G401 (cell line): ENCODE data around the gene HIPK4. TPM values are rescaled to one million over a fixed set of nuclear protein-coding genes. Genes with fewer than 3 reads are reported as not detected.
"Not testable (repeated sequence)": the region's sequence is repeated elsewhere in the genome, so short reads cannot be mapped to it uniquely, and the experiment has no call there.

ENCODE experiments used
- DNase-seq: peaks from one replicate; pipeline ENCODE4 v3.0.0-alpha.2; 2015; ENCODE audit warnings: low spot score
- in situ Hi-C: cut with HindIII; loops from 2 replicates; pipeline ENCODE4 v1.10.0; 2016; ENCODE audit warnings: low sequenced_read_pairs, mixed read lengths
- total RNA-seq: library from RNA; depleted of rRNA; stranded (reverse); fragments of >200 nt; shearing (Covaris generic); gene quantifications from 2 replicates; pipeline ENCODE4 v1.2.3, GENCODE V29; 2014; rRNA removed

Gene HIPK4
- total RNA-seq, 1 experiment from 2014 or later: not detected

DNA sequence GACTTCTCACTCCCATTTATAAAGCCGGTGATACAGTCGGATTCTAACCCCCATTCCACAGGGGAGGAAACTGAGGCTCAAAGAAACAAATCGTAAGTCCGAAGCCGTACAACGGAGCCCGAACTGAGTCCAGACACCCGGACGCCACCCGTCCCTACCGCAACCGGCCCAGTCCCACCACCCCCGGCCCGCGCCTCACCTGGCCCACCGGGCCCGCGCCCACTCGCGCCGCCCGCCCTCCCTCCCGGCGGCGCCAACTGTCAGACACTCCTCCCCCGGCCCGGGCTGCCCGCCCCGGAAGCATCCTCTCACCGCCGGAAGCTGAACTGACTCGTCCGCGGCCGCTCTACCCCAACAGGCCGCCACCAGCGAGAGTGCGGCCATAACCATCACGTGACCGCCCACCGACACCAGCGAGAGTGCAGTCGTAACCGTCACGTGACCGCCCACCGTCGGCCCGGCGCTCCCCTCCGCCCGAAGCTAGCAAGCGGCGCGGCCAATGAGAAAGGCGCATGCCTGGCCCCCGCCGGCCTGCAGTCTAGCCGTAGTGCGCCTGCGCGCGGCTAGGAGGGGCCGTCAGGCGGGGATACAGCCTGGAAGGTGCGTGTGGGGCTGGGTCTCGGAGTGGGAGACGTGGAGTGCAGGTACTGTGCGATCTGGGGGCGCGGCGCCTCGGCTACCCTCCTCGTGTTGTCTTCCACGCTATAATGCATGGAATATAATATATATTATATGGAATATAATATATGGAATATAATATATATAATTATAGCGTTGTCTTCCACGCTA is 41.7 kb downstream of the HIPK4 start, which contains the start of the genes C19orf47 and PLD3:
Gene C19orf47 (minus strand): TSS at position 273 of the 789 bp plus-strand sequence. CDS start 6,540 bp downstream, outside the sequence.
Gene PLD3 (plus strand): TSS at position 571 of the 789 bp plus-strand sequence. CDS start 17,789 bp downstream, outside the sequence.
- in situ Hi-C loops: no loop called here
- peak; percentile 99 for DNase-seq

DNA sequence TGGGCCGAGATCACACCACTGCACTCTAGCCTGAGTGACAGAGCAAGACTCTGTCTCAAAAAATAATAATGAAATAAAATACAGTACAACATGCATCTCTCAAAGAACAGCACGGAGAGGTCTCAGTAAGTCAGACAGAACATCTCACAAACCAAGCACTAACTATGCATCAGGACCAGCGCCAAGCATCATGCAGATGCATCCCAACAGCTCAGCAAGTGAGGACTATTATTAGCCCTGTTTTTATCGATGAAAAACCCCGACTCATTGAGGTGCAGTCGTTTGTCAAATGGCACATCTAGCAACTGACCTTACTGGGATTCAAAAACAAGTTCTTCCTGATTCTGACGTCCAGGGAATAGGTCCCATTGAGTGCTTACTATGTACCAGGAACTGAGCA is 45.6 kb downstream of the HIPK4 start:
- DNase-seq: no peak
- in situ Hi-C loops: no loop called here

DNA sequence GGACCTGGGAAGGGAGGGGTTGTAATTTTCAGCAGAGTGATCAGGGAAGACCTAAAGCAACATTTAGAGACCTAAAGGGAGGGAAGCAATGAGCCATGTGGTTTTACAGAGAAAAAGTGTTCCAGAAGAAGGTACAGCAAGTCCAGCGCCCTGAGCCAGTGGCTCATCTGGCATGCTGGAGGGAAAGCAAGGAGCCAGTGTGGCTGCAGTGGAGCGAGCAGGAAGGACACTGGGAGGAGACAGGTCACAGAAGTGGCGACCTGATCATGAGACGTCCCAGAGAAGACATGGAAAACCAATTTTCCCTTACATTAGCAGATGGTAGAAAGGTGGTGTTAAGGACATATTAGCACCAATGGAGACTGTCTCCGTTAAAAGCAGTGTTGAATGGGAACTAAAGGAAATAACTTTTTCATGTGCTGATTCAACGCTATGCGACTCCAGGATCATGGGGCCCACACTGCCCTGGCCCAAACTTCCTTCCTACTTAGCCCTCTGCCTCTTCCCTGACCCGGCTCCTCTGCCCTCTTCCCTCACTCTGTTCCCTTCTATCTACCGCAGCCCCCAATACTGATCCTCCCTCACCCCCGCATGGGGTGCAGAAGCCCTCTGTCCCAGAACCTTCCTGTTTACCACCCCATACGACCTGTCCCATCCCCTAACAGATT is 47.2 kb downstream of the HIPK4 start:
- in situ Hi-C loops: no loop called here
- no peak for DNase-seq

DNA sequence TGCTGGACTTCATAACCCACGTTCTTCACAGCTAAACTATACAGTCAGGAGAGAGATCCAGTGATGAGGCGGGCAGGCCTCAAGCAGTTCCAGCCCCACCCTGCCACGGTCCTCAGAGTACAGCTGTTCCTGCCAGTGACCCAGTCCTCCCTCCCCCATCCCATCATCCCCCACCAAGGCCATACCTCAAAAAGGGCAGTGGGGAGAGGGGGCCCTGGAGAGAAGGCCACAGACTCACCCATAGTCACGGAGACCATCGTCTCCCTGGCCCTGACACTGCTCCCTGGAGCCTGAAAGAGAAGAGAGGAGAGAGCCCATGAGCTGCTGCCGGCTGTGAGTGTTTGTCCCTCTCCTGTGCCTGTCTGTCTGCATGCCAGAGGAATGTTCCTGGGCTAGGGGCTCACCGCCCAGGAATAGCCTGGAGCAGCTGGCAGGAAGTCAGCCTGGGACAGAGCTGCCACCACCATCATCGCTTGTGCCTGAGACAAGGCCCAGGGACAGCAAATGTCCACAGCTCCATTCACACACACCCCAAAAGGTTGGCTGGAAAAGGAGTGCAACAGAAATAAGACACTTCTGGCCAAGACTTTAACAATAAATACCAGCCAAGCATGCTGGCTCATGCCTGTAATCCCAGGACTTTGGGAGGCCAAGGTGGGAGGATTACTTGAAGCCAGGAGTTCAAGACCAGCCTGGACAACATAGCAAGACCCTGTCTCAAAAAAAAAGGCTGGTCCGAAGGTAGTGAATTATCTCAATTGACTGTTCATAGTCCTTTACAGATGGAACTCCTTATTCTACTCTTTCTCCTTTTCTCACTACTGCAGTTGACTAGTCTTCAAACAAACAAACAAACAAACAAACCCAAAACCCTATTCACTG is 48.1 kb downstream of the HIPK4 start:
- in situ Hi-C loops: no loop called here
- no peak for DNase-seq

DNA sequence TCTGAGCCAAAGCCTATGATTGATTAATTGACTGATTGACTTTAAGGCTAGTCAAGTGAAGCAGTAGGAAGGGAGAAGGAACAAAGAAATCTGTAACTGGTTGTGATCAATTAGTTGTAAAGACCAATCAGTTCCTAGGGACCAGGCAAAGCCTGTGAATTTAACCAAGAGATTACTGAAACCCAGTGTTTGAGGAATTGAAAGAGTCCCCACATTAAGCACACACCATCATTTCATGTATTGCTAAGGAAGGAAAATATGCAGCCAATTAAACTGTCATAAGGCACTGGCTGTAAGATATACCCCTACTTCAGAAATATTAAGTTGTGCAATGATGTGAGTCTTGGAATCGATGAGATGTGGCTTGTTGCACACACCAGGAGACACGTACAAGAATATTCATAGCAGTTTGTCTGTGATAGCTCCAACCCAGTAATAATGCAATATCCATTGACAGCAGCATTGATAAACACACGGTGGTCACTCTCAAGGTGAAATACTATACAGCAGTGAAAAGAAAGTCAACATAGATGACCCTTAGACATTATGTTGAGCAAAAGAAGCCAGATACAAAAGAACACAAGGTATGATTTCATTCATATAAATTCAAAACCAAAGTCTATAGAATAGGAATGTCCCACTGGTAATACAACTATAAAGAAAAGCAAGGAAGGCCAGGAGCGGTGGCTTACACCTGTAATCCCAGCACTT is 50.8 kb downstream of the HIPK4 start:
- in situ Hi-C loops: no loop called here
- DNase-seq: no peak

DNA sequence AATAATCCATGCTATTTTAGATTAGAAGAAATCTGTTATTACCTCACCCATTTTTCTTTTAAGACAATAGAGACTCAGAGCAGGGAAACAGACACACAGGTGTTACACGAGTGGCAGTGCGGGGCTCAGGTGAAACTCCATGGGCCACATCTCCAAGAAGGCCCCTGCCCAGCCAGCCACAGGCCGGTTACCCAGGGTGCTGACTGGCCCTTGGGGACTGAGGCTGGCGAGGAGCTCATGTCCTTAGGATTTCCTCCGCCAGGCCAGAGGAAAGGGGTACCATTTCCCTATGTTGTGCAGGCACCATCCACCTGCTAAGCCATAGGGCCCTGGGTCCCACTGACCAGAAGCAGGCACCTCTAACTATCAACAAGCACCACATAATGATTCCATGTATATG is 52.4 kb downstream of the HIPK4 start:
- DNase-seq: no peak
- in situ Hi-C loops: no loop called here

DNA sequence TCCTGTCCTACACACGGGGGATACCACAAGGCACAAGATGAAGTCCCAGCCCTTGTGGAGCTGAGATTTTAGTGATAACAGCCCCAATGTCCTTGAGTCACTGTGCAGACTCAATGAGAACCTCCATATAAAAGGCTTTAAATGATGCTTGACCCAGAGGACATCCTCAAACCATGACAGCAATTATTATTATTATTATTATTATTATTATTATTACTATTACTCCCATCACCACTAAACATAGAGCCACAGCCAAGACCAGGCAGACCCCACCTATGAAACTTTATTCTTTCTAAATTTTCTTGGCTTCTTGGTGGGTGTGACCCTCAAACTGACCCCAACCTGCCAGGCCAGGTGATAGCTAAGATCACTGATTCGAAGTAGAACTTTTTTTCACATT is 52.9 kb downstream of the HIPK4 start:
- DNase-seq: no peak
- in situ Hi-C loops: no loop called here

DNA sequence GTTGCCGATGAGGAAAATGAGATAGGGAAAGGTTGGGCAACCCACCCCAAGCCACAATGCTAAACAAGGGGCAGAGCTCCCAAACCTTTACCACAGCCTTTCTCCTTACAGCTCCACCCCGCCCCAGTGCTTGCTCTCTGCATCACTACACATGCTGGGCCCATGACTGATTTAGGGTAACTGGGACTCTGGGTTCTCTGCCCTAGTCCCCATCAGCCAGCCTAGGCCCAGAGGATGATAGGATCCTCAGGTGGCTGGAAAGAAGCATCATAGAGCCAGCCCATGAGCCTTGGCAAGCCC is 53.4 kb downstream of the HIPK4 start:
- no peak for DNase-seq
- in situ Hi-C loops: no loop called here

DNA sequence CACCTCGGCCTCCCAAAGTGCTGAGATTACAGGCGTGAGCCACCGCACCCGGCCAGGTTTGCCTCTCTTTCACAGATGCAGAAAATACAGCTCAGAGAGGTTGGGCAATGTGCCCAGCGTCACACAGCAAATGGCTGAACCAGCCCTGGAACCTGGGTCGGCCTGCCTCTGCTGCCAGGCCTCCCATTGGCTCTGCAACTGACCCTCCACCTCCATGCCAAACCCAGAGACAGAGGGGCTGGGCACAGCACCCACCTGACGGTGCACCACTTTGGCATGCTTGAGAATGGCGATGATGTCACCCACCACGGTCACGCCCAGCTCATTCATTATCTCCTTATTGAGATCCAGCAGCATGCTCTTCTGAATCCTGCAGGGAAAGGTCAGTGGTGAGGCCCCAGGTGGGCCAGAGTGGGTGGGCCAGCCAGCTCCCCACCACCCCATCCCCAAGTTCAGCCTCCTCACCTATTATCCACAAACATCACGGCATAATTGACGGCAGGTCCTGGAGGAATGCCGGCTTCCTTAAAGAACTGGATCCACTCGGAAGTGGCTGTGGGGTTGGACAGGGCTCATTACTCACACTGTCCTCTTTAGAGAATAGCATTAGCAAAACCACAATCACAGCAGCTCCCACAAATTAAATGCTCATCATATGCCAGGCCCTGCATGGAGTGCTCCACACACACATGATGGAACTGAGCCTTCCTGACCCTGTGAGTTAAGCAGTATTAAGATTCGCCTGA is 54.0 kb downstream of the HIPK4 start:
- no peak for DNase-seq
- in situ Hi-C loops: no loop called here

DNA sequence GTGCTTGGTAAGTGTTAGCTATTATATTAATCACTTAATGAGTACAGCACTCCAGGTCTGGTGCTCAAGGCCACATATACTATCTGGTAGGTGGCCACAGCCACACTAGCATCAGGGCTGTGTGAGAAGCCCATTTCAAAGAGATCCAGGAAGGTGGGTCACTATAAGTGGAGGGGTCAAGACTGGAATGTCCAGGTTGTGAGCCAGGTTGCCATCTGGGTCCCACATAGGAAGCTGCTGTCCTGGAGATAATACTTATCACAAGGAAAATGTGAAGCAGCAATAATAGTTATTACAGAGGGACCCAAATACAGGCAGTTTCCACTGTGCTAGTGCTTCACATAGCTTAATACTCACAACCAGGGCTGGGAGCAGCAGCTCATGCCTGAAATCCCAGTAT is 54.9 kb downstream of the HIPK4 start:
- in situ Hi-C loops: no loop called here
- no peak for DNase-seq

DNA sequence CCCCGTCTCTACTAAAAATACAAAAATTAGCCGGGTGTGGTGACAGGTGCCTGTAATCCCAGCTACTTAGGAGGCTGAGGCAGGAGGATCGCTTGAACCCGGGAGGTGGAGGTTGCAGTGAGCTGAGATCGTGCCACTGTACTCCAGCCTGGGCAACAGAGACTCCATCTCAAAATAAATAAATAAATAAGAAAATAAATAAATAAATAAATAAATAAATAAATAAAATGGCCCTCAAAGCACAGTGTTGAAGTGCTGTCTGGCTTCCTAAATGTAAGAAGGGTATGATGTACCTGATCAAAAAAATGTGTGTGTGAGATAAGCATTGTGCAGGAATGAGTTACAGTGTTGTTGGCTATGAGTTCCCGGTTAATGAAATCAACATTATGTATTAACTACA is 56.9 kb downstream of the HIPK4 start:
- in situ Hi-C loops, DNase-seq: not testable (repeated sequence)

DNA sequence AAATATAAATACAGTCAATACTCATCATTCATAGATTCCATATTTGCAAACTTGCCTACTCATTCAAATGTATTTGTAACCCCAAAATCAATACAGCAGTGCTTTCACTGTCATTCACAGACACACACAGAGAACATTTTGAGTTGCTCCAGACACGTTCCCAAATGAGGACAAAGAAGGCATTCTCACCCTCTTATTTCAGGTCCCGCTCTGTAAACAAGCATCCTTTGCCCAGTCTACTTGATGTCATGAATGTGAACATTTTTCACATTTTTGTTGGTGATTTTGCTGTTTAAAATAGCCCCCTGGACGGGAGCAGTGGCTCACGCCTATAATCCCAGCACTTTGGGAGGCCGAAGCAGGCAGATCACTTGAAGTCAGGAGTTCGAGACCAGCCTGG is 57.3 kb downstream of the HIPK4 start:
- no peak for DNase-seq
- in situ Hi-C loops: no loop called here

DNA sequence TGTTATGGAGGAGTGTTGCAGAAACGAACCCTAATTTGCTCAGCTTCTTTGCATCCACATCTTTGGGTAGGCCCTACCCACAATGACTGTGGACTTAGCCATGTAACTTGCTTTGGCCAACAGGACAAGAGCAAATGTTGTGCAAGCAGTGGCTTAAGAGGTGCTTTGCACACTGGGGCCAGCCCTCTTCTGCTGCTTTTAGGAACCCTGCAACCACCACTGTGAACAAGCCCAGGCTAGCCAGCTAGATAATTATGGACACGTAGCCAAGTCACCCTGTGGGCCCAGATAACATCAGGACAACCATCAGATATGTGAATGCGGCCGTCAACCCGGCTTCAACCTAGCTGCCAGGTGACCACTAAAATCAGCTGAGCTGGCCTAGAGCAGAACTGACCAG is 58.9 kb downstream of the HIPK4 start:
- DNase-seq: no peak
- in situ Hi-C loops: no loop called here

Other genes with a start within 250 kb of the HIPK4 start
- 13.8 and 21.7 TPM in 2 replicates for gene MAP3K10, start 198.8 kb downstream of the HIPK4 start, total RNA-seq
- not detected in 2 replicates for gene TTC9B, start 171.8 kb downstream of the HIPK4 start, total RNA-seq
- gene CCNP, start 163.5 kb downstream of the HIPK4 start, total RNA-seq: not detected in 2 replicates
- 71.8 and 73.5 TPM in 2 replicates for gene AKT2, start 104.8 kb downstream of the HIPK4 start, total RNA-seq
- 7.7 and 22.5 TPM in 2 replicates for gene C19orf47, start 41.8 kb downstream of the HIPK4 start, total RNA-seq
- 232 and 245 TPM in 2 replicates for gene PLD3, start 41.5 kb downstream of the HIPK4 start, total RNA-seq
- gene PRX, start 23.2 kb upstream of the HIPK4 start, total RNA-seq: 5.6 and 5.9 TPM in 2 replicates
- gene SERTAD1, start 35.8 kb upstream of the HIPK4 start, total RNA-seq: 24.4 and 42.0 TPM in 2 replicates
- 62.7 and 63.8 TPM in 2 replicates for gene SERTAD3, start 54.2 kb upstream of the HIPK4 start, total RNA-seq
- 195 and 247 TPM in 2 replicates for gene BLVRB, start 75.6 kb upstream of the HIPK4 start, total RNA-seq
- 3.8 and 4.5 TPM in 2 replicates for gene SPTBN4, start 76.8 kb upstream of the HIPK4 start, total RNA-seq
- gene SHKBP1, start 186.7 kb upstream of the HIPK4 start, total RNA-seq: 74.5 and 115 TPM in 2 replicates
- gene LTBP4, start 211.2 kb upstream of the HIPK4 start, total RNA-seq: 54.8 and 64.4 TPM in 2 replicates